GM18868 (cell line): ENCODE results near the gene SETD4.

ENCODE experiments used
- ATAC-seq: cut with Tn5 transposase; IDR thresholded peaks from one replicate; pipeline ENCODE4 v1.9.1; 2021; ENCODE audit warnings: mild to moderate bottlenecking, moderate library complexity; ENCODE audit not compliant: unreplicated experiment

SETD4 gene

DNA sequence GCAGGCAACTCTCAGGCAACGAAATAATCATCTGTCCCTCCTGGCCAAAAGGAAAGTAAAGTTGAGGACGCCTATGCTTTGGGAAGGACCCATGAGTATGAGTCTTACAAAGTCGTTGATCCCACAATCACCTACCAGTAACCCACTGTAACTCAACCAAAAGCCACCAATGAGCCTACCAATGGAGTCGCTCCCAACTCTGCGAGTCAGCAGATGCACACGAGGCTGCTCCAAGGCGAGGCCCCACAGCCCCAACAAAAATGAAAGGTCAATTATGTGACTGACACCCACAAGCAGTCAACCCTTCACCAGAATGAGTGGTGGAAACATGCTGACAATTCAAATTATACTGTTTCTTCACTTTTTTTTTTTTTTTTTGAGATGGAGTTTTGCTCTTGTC lies 12.0 kb downstream of the SETD4 start:
- no peak for ATAC-seq

DNA sequence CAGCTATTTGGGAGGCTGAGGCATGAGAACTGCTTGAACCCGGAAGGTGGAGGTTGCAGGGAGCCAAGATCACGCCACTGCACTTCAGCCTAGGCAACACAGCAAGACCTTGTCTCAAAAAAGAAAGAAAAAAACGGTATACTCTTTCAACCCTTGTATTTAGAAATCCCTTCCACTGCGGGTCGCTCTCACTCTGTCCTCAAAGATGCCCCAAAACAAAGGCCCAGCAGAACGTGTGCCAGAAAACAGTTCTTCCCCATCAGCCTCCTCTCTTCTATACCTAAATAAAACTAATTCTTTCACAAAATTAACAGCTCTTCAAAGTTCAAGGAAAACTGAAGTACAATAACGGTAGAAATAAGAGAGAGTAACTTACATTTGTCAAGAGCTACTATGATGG lies 13.2 kb downstream of the SETD4 start:
- no peak for ATAC-seq

DNA sequence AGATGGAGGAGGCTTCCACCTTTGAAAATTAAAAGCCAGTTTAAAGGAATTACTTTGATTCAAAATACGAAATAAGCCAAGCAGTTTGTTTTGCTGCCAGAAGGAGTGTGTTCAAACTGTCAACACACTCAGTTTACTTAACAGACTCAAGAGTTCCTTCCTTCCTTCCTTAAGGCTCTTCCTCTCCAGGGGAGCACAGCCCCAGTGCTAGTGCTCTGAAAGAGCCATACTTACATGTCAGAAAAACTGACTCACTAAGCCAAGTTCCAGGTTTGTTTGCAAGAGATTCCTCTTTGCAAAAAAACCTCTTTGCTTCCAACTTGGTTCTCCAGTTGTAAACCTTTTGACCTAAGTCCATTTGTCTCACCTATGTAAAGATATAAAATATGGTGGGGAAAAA lies 14.3 kb downstream of the SETD4 start:
- ATAC-seq: no peak

DNA sequence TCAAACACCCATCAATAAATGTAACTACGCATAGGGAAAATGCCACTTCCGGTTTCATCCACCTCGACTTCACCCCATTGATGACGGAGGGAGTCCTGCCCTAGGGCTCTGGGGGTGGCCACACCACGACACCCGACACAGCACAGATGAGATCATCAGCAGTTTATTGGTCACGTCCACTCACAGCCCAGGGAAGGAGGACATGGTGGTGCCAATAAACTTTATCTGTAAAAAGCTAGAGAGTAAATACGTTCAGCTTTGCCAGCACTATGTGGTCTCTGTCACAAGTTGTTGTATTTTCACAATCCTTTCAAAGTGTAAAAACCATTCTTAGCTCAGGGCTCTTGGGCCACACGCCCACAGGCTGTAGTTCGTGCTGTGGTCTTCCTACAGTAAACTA lies 16.3 kb downstream of the SETD4 start:
- no peak for ATAC-seq

DNA sequence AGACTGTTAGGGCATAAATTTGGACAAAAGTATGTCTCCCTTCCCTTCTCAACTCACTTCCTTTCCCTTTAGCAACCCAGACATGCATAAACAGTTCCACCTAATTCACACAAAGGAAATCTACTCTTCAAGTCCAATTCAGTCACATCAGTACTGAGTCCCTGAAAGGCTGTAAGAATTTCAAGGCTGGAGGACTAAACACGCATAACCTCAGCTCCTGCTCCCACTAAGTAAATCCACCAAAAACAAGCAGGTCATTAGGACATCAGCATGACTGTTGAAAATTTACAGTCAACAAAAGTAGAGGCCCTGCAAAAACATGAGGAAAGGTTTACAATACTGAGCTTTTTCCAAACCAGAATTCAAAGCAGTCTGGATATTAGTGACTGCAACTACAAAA lies 18.4 kb downstream of the SETD4 start:
- ATAC-seq: no peak

DNA sequence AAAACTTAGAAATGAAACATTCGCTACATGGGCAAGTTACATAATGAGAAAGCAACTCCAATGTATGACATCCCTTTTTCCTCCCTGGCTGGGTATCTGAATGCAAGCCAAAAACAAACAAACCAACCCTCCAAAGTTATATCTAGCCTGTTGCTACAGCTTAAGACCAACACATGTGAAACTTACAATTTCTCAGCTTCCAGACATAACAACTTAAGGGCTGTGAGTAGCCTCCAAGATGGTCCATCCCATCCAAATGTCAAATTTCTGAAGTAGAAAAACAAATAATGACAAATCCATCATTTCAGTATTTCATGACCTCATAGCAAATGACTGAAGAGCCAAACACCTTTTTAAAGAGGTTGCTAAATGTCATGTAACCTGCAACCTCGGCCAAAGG lies 19.9 kb downstream of the SETD4 start:
- no peak for ATAC-seq

DNA sequence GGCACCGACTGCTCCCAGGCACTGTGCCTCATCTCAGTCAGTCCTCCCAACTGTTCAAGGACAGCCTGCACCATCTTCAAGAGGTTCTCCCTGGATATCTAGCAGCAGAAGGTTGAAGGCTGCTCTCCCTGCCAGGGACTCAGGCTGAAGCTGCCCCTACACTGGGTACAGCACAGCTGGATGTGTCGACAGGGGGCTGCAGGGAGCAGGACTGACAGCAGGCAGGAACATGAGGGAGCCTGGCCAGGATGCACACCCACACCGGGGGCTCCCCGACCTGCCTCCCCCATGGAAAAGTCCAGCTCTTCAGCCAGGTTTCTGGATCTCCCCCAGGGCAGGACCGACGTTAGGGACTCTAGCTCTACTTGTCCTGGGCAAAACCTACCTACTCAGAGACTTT lies 20.5 kb downstream of the SETD4 start:
- no peak for ATAC-seq

DNA sequence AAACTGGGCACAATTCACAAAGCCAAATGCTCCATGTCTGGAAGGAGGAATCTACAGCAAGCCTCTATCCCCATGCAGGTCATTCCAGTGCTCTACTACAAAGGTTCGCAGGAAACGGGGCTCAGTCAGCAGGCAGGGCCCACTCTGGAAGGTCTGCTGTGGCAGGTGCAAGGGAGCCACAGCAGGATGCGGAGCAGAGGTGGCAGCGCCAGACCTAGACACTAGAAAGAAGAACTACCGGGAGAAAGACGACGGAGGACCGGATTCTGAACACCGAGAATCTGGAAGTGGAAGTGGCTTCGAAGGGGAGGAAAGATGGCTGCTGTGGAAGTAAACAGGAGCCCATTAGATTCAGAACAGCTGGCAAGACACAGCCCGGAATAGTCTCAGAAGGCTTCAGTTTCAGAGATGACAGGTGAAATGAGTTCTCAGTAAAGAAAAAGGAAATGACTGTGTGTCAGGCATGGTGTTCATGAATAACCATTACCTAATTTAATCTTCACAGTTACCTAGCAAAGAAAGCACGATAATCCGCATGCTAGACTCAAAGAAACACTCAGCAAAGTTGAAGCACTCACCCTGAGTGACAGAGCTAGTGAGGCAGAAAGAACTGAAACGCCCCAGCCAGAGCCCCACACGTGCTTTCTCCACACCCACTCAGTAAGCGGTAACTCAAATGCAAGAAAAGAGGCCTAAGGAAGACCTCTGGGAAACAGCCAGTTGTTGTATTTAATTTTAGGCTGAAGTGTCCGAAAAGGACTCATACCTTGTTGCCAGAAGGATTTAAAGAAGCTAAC lies 21.4 kb downstream of the SETD4 start:
- no peak for ATAC-seq

DNA sequence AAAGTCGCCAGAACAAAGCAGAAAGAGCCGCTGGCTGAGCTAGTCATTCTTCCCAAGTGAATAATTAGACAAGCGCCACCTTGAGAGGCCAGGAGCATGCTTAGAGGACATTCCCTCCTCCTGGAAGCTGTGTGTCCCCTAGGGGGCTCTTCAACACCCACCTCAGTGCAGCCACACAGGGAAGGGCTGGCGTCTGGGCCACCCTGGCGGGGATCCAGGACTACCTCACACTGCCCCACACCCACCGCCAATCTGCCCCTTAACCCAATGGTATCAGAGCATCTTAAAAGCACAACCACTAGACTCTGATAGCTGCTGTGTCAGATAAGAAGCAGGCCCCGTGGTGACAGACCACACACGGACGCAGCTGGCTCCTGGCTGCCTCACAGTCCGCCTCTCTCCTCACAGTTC lies 24.9 kb downstream of the SETD4 start:
- ATAC-seq: no peak

DNA sequence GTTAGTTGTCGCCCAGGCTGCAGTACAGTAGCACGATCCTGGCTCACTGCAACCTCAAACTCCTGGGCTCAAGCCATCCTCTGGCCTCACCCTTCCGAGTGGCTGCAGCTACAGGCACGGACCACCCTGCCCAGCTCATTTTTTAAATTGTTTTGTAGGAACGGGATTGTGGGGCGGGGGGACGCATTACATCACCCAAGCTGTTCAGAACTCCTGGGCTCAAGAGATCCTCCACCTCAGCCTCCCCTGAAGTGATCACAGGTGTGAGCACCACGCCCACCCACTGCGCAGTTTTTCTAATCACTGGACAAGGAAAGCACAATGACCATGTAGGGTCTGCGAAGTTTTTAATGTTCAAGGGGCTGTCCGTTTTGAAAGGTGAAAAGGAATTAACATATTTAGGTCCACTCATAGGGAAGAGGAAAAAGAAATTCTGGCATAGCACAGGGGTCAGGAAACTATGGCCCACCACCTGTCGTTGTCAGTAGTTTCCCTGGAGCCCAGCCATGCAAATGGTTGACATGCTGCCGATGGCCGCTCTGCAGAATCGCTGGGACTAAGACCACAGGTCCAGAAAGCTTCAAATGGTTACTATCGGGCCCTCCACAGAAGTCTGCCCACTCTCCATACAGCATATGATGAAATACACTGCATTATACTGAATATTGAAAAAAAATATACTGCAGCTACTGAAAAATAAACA lies 26.0 kb downstream of the SETD4 start:
- no peak for ATAC-seq

DNA sequence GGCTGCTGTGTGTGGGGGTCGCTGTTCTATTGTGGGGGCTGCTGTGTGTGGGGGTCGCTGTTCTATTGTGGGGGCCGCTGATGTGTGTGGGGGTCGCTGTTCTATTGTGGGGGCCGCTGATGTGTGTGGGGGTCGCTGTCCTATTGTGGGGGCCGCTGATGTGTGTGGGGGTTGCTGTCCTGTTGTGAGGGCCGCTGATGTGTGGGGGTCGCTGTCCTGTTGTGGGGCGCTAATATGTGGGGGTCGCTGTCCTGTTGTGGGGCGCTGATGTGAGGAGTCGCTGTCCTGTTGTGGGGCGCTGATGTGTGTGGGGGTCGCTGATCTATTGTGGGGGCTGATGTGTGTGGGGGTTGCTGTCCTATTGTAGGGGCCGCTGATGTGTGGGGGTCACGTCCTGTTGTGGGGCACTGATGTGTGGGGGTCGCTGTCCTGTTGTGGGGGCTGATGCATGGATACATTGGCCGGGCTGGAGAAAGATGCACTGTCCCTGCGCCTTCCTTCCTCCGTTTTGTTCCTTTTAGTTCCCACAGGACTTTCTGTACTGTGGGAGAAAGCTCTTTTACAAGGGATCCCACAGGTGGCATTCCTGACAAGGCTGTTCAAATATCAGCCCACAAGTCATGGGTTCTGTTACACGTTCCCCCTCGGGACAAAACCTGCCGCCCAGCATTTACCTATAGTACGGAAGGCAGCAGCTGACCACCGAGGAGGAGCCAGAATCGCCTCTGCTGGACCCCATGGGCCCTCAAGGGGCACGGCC lies 27.5 kb downstream of the SETD4 start:
- no peak for ATAC-seq

DNA sequence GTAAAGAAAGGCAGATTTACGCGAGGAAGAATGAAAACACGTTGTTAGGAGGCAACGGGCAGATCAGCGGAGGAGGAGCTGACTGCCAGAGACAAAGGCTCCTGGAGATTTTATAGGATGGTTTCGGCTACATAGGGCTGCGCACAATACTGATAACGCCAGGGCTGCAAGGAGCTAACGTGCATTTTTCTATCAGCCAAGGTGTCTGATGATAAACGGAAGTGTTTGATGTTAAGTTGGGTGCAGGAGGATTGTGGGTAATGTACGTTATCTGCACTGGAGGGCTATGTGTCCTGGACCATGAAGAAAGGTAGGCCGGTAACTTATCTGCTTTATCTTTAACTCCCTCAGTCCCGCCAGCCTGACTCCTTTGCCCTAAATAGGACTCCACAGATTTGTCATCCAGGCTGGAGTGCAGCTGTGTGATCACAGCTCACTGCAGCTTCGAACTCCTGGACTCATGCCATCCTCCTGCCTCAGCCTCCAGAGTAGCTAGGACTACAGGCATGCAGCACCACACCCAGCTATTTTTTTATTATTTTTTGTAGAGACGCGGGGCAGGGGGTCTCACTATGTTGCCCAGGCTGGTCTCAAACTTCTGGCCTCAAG lies 29.6 kb downstream of the SETD4 start:
- ATAC-seq: no peak

DNA sequence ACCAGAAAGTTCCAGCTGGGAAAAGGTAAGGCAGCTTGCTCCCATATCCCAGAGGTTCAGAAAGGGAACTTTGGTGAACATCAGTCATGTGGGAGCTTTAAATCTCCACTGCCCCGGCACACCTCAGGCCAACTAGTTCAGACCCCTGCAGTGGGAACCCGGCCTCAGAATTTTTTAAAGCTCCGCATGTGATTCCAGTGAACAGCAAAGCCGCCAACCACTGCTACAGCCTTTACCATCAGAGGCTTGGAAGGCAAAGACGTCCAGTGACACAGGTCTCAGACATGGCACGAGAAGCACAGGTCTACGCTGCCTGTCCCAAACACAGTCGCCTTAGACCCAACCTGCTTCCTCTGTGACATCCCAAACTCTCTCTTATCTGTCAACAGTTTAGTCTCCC lies 31.0 kb downstream of the SETD4 start:
- ATAC-seq: no peak

DNA sequence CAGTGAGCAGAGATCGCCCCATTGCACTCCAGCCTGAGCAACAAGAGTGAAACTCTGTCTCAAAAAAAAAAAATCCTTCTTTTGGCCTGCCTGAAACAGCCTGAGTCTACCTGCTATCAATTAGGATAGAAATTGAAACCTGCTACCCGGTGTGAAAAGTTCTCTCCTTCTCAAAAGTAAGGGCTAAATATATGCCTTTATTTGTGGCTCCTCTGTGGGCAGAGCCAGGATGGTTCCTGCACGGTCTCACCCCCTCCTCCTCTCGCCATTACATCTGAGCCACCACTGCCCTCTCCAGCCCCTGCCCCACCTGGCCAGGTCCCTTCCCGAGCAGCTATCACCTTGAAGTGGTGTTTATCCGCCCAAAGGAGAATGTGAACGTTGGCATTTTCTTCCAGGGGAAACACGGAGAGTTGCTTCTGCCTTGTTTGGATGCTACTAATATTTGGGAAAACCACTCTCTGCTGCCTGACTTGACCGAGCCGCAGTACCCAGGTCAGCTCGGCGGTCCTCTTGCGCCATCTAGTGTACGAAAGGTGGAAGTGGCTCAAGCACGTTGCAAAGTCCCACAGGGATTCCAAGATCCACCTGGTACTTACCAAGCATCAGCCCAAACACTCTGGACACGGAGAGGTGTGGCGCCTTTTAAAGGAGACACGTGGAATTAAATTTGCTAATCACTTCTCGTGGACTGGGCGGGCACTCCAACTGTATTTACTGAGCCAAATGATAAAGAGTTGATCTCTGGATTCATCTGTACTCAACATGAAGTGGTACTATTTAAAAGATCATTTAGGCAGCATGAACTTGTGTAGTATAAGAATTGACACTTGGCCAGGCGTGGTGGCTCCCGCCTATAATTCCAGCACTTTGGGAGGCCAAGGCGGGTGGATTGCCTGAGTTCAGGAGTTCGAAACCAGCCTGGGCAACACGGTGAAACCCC lies 31.9 kb downstream of the SETD4 start:
- ATAC-seq: peak; percentile 67

DNA sequence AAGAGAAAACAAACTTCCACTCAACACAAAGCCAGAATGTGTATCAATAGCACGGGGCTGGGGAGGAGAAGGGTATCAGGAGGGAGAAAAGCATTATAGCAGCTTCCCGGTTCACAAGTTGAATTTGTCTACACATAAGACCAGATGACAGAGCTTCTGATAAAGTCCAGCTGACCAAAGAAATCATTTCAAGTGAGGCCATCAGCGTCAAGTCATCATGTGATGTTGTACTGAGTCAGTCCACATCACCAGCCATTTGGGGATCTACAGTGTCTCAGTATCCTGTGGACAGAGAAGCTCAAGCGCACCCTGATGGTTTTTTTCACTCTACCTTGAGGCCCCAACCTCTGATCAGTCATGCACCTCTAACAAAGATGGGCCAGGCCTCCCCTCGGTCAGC lies 33.0 kb downstream of the SETD4 start:
- ATAC-seq: no peak

DNA sequence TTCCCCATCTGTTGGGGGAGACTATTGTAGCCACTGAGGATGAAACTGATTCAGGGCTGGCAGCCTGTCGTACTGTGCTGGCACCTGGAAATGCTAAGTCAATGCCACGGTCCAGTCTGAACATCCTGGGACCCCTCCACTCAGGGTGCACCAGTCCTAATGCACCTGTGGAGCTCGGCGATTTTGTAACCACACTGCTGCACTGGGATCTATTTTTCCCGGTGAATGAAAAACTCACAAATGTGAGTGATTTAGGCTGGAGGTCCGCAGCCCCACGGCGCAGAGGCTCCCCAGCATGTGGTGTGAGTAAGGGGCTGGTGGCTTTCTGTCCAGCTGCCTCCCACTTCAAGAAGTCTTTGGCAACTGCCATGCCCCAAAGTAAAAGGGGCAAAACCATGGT lies 35.5 kb downstream of the SETD4 start:
- ATAC-seq: no peak

DNA sequence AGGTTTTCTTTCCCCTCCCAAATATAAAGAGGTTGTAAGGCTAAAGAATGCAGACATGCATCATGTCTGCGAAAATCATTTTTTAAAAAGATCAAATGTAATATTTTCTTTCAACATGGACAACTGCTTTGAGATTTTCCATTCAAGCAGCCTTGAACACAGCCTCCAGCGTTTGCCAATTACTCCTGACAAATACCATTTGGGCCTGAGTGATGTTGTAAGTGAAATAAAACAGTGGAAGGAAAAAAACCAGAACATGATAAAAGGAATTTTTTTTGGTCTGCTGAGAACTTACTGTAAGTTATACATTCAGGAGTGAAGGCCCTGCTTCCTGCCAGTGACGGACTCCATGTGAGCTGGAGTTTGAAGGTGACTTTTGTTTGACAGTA lies 37.2 kb downstream of the SETD4 start:
- no peak for ATAC-seq

DNA sequence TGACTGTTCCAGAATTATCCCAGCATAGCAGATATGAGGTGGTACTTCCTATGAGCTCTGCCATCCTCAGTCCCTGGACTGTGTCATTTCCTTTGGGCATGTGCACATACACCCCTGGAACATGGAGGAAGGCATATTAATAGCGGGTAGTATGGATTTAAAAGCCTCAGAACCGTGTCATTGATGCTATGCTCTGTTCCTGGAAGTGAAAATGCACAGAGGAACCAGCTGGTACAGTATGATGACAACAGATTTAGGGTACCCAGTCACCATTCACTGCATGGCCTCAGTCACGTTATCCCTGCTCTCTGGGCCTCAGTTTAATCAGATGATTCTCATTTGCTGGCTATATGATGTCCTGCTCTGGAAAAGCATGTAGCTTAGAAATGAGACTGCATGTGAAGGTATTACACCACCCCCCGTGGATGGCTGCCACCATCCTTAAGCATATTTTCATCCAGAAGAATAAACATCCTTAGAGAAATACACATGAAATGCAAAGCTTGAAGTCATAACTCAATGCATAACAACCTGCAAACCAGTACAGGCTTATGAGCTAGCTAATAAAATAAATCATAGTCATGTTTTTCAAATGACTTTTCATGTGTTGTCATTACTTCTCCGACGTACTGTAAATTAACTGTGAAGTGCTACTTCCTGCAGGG lies 37.8 kb downstream of the SETD4 start:
- no peak for ATAC-seq

DNA sequence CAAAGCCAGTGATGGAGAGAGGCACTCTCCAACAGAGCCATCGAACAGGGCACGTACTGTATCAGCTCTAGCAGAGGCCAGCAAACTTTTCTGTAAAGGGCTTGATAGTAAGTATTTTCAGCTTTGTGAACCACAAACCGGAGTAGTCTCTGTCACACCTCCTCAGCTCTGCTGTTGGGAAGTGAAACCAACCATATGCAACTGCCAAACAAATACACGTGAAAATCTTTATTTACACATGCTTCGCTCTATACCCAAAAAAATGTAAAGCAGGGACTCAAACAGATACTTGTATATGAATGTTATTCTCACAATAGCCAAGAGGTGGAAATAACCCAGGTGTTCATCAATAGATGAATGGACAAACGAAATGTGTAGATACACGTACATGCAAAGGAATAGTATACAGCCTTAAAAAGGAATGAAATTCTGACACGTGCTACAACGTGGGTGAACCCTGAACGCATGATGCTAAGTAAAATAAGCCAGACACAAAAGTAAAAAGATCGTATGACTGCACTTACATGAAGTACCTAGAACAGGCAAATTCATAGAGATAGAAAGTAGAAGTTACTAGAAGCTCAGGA lies 39.0 kb downstream of the SETD4 start:
- ATAC-seq: peak; percentile 87
